Vagina (tissue), 2 donors: Measurements from ENCODE around the gene HOXA1. TPM values are rescaled to one million over a fixed set of nuclear protein-coding genes. Genes with fewer than 3 reads are reported as not detected.

Source experiments
- DNase-seq, 2 donors: peaks; one replicate each; pipeline ENCODE4 v3.0.0-alpha.2; 2017; ENCODE audit errors: extremely low spot score in 2 of 2
- H3K27ac ChIP-seq: fragments of 200-600 bp; sonication (generic); one replicate; pipeline ENCODE4 v1.5.1; 2019
- H3K27me3 ChIP-seq: fragments of 200-600 bp; sonication (generic); one replicate; pipeline ENCODE4 v1.5.1; 2019
- H3K36me3 ChIP-seq, 2 donors: fragments of 200-600 bp; sonication (generic); one replicate each; pipeline ENCODE4 v1.5.1; 2017 to 2019
- H3K4me1 ChIP-seq: fragments of 200-600 bp; sonication (generic); one replicate; pipeline ENCODE4 v1.5.1; 2019
- H3K4me3 ChIP-seq, 2 donors: fragments of 200-600 bp; sonication (generic); 1 replicate in 1 of 2; 2 replicates in 1 of 2; pipeline ENCODE4 v1.5.1; 2016 to 2019
- H3K9me3 ChIP-seq: fragments of 200-600 bp; sonication (generic); one replicate; pipeline ENCODE4 v1.5.1; 2019
- POLR2A ChIP-seq, 2 donors: fragments of 450-650 bp; IDR thresholded peaks; one replicate each; pipeline ENCODE4 v1.6.1; 2017; ENCODE audit warnings: antibody characterized with exemption in 2 of 2, mild to moderate bottlenecking in 2 of 2, moderate library complexity in 2 of 2
- POLR2AphosphoS5 ChIP-seq, 2 donors: sonication (generic); formaldehyde crosslinking; IDR thresholded peaks; one replicate each; pipeline ENCODE4 v1.9.0; 2017; ENCODE audit warnings: antibody characterized with exemption in 2 of 2, mild to moderate bottlenecking in 2 of 2, low read depth in 1 of 2; ENCODE audit not compliant: insufficient read depth in 1 of 2
- intact Hi-C: fragments of 100-400 bp; cut with DNase I; formaldehyde crosslinking; loops from one replicate; pipeline ENCODE4 v1.15.1; 2023
- total RNA-seq: library from RNA; depleted of rRNA; stranded (reverse); fragments of >200 nt; gene quantifications from one replicate; pipeline ENCODE4 v1.2.3, GENCODE V29; 2016
- TF ChIP-seq, protein P1 (sequence below), 3 experiments: fragments of 450-650 bp in 2 of 3; fragments of 200-600 bp in 1 of 3; sonication (generic) in 1 of 3; IDR thresholded peaks; one replicate each; pipeline ENCODE4 v1.5.1; 2017 to 2019; ENCODE audit warnings: antibody characterized with exemption in 3 of 3, mild to moderate bottlenecking in 2 of 3, moderate library complexity in 2 of 3

Gene HOXA1
- total RNA-seq, 1 donor from 2014 or later: 0.74 TPM

DNA sequence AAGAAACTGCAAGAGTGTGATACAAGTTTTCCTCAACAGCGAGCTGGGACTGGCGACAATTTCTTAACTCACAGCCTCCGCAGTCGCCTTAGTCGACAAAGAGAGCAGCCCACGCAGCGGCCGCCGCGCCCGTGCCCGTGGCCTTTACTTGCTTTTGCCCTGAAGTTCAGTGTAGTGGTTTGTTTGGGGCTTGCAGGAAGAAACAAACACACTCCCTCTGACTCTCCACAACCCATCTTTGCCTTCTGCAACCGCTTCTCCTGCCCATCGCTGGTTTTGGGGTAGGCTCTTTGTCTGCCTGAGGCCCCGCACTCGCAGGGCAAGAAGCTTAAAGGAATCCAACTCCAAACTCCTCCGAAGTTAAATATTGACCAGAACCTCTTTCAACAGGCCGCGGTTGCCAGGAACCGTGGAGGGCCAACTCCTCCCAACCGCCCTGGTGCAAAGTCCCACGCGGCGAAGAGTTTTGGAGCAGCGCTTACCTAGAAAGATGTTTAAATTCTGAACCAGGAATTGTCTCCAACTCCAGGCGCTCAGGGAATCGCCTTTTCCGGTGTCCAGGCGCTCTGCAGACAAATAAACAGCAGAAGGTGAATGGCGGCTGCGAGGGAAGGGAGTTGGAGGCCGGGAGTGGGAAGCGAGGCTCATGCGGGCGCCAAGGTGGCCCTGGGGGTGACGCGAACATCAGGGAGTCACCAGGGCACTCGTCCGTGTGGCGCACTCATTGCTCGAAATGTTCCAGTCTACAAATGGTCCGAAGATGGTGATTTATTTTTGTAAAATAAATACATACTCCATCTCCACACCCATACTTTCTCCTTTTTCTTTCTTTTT is 26.5 kb upstream of the HOXA1 start:
- H3K4me1 ChIP-seq: no peaks in the 10 kb centered on the region
- no peaks in the 10 kb centered on the region for H3K36me3 ChIP-seq
- no peak for DNase-seq
- H3K27ac ChIP-seq: no peak overlapping the region
- no peak for TF ChIP-seq POLR2A (IDR thresholded peaks at IDR 0.05)
- no peak for TF ChIP-seq POLR2AphosphoS5 (IDR thresholded peaks at IDR 0.05; ENCODE audit: insufficient read depth in 1 of 2, low read depth in 1 of 2)
- TF ChIP-seq, protein P1, sequence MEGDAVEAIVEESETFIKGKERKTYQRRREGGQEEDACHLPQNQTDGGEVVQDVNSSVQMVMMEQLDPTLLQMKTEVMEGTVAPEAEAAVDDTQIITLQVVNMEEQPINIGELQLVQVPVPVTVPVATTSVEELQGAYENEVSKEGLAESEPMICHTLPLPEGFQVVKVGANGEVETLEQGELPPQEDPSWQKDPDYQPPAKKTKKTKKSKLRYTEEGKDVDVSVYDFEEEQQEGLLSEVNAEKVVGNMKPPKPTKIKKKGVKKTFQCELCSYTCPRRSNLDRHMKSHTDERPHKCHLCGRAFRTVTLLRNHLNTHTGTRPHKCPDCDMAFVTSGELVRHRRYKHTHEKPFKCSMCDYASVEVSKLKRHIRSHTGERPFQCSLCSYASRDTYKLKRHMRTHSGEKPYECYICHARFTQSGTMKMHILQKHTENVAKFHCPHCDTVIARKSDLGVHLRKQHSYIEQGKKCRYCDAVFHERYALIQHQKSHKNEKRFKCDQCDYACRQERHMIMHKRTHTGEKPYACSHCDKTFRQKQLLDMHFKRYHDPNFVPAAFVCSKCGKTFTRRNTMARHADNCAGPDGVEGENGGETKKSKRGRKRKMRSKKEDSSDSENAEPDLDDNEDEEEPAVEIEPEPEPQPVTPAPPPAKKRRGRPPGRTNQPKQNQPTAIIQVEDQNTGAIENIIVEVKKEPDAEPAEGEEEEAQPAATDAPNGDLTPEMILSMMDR (IDR thresholded peaks at IDR 0.05): no peak
- H3K9me3 ChIP-seq: no peaks in the 10 kb centered on the region
- intact Hi-C loops: no loop called here
- H3K27me3 ChIP-seq: no peaks in the 10 kb centered on the region
- H3K4me3 ChIP-seq: no peak overlapping the region

DNA sequence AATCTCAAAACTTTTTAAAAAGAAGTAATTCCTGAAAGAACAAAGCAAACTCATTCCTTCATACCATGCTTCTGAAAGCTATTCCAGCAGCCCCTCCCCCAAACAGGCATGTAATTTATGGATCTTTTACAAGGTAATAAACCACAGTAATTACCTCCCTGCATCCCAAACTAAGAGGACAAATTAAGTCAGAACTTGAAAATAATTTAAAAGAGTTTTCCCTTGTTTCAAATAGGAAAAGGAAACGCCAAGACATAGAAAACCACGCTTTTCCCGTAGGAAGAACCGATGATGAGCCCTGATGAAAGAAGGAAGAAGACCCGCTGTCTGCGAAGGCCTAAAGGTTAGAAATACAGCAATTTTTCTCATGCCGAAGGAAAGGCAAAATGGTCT is 25.9 kb upstream of the HOXA1 start:
- DNase-seq: no peak
- Histone ChIP-seq H3K27ac (no peak overlapping the region), H3K4me3 (no peak overlapping the region), H3K9me3 (no peaks in the 10 kb centered on the region), H3K36me3 (no peaks in the 10 kb centered on the region), H3K27me3 (no peaks in the 10 kb centered on the region), H3K4me1 (no peaks in the 10 kb centered on the region)
- intact Hi-C loops: no loop called here
- TF ChIP-seq POLR2AphosphoS5 (IDR thresholded peaks at IDR 0.05; ENCODE audit: insufficient read depth in 1 of 2, low read depth in 1 of 2) (no peak), POLR2A (IDR thresholded peaks at IDR 0.05) (no peak)
- TF ChIP-seq, protein P1 (IDR thresholded peaks at IDR 0.05): no peak

DNA sequence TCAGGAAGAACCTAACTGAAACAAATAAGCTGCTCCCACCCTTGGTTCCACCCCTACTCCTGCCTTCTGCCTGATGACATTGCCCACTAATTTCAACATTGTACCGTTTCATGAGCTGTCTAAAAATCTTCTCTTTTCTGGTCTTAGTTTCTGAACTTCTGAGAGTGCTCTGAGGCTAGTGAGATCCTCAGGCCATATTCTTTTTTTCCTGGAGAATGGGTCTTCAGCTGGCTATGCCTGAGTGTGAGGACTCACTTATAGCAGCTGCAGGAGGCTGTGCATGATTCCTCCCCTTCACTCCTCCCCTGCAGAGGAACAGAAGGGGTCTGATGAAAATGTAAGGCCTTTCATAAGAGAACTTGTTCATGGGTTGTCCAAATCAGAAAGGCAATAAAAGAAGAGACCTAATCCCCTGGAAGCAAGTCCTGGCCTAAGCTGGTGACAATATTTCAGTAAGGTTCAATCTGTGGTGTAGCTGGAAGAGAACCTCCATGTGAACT is 23.7 kb upstream of the HOXA1 start:
- Histone ChIP-seq H3K36me3 (no peaks in the 10 kb centered on the region), H3K4me1 (peaks cover 6% of the 10 kb centered on the region), H3K27ac (no peak overlapping the region), H3K4me3 (no peak overlapping the region), H3K27me3 (no peaks in the 10 kb centered on the region), H3K9me3 (no peaks in the 10 kb centered on the region)
- intact Hi-C loops: no loop called here
- TF ChIP-seq, protein P1 (IDR thresholded peaks at IDR 0.05): no peak
- TF ChIP-seq POLR2AphosphoS5 (IDR thresholded peaks at IDR 0.05; ENCODE audit: insufficient read depth in 1 of 2, low read depth in 1 of 2) (no peak), POLR2A (IDR thresholded peaks at IDR 0.05) (no peak)
- no peak for DNase-seq

DNA sequence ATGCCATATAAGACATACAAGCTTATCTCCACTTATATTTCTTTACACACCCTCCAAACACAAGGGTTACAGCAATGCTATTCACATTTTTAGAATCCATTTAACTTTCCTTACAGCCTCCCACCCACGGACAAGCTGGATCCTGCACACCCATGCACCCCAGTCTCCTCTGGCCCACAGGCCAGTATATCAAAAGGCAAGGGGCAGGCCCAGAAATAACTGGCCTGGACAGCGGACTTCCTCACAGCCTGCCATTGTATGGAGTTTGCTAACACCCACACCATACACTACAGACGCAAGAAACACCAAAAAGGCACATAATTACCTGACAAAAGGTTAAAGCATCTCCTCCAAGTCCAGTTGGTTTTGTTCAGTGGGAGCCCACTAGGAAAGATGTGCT is 22.8 kb upstream of the HOXA1 start:
- DNase-seq: no peak
- H3K9me3 ChIP-seq: no peaks in the 10 kb centered on the region
- no peak overlapping the region for H3K27ac ChIP-seq
- no peaks in the 10 kb centered on the region for H3K27me3 ChIP-seq
- no peak for TF ChIP-seq POLR2A (IDR thresholded peaks at IDR 0.05)
- no peak for TF ChIP-seq POLR2AphosphoS5 (IDR thresholded peaks at IDR 0.05; ENCODE audit: insufficient read depth in 1 of 2, low read depth in 1 of 2)
- TF ChIP-seq, protein P1 (IDR thresholded peaks at IDR 0.05): no peak
- intact Hi-C loops: no loop called here
- H3K4me3 ChIP-seq: no peak overlapping the region
- no peaks in the 10 kb centered on the region for H3K36me3 ChIP-seq
- peaks cover 13% of the 10 kb centered on the region for H3K4me1 ChIP-seq

DNA sequence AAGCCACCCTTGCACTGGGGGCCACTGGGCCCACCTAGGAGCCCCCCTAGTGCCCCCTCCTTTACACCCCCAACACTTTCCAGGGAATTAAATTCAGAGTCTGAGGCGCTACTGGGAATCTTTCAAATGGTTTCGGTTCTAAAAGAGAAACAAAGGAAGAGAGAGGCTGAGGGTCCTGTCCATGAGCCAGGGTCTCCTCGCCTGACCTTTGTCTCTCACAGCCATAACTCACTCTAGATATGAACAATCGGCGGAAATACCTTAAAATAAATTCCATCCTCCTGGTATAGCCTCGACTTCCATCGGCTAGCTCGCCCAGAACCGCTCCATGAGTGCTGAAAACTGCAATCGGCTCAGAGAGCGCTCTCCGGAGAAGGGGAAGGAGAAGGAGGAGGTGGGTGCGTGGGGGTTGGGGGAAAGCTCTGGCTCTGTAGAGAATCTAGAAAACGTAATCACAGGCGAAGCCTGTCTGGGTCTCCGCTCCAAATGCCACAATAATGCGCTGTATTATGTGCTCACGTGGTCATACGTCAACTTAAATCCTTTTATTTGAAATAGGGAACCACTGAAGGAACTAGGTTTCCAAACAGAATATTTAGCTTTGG is 22.2 kb upstream of the HOXA1 start:
- Histone ChIP-seq H3K27me3 (no peaks in the 10 kb centered on the region), H3K4me1 (peaks cover 13% of the 10 kb centered on the region), H3K36me3 (no peaks in the 10 kb centered on the region), H3K9me3 (no peaks in the 10 kb centered on the region), H3K27ac (no peak overlapping the region), H3K4me3 (no peak overlapping the region)
- DNase-seq: no peak
- intact Hi-C loops: no loop called here
- TF ChIP-seq POLR2AphosphoS5 (IDR thresholded peaks at IDR 0.05; ENCODE audit: insufficient read depth in 1 of 2, low read depth in 1 of 2) (no peak), POLR2A (IDR thresholded peaks at IDR 0.05) (no peak)
- TF ChIP-seq, protein P1 (IDR thresholded peaks at IDR 0.05): no peak
